Caco-2 (cell line): Measurements from ENCODE around the gene TTLL5. TPM values are rescaled to one million over a fixed set of nuclear protein-coding genes. Genes with fewer than 3 reads are reported as not detected.

Experiments
- BruUV-seq: library from RNA; stranded (reverse); fragments of 400-500 nt; replicated peaks from 2 replicates; lab custom pipeline; 2021; lab: Mats Ljungman, UMichigan
- CTCF ChIA-PET: fragments of 300-600 bp; sonication (Branson Sonifier 250); formaldehyde crosslinking; loops from one replicate; lab custom pipeline; 2022; ENCODE audit warnings: antibody characterized with exemption; lab: Charles Lee
- POLR2A ChIA-PET: fragments of 300-600 bp; sonication (Branson Sonifier 250); formaldehyde crosslinking; loops from one replicate; lab custom pipeline; 2022; ENCODE audit warnings: antibody characterized with exemption; lab: Charles Lee
- DNase-seq, 2 experiments: peaks; one replicate each; pipeline versions ENCODE4 v3.0.0 to v3.0.0-alpha.2; 2020 to 2022
- H3K27me3 ChIP-seq: replicated peaks from 2 replicates; pipeline ENCODE4 v1.6.0; 2011; ENCODE audit warnings: low read length; ENCODE audit not compliant: control insufficient read depth, insufficient read depth
- H3K36me3 ChIP-seq: 2 replicates; pipeline ENCODE4 v1.5.1; 2011; ENCODE audit warnings: low read length; ENCODE audit not compliant: control insufficient read depth, insufficient read depth
- H3K4me1 ChIP-seq: fragments of 250-450 bp; sonication (Bioruptor Pico); 2 replicates; pipeline ENCODE4 v1.5.1; 2020; ENCODE audit warnings: mild to moderate bottlenecking
- H3K4me3 ChIP-seq: 2 replicates; pipeline ENCODE4 v1.5.1; 2011; ENCODE audit warnings: low read depth, mild to moderate bottlenecking, control low read depth, low read length
- H3K9me3 ChIP-seq: fragments of 250-450 bp; sonication (Bioruptor Pico); 2 replicates; pipeline ENCODE4 v1.5.1; 2020; ENCODE audit warnings: mild to moderate bottlenecking, moderate library complexity
- H3K27ac Mint-ChIP-seq: one replicate; pipeline ENCODE4 v1.8.0; 2022; ENCODE audit warnings: mixed read lengths; ENCODE audit not compliant: unreplicated experiment
- H3K27me3 Mint-ChIP-seq: one replicate; pipeline ENCODE4 v1.8.0; 2022; ENCODE audit warnings: mixed read lengths; ENCODE audit not compliant: insufficient read depth, unreplicated experiment
- H3K36me3 Mint-ChIP-seq: one replicate; pipeline ENCODE4 v1.8.0; 2022; ENCODE audit warnings: mild to moderate bottlenecking, mixed read lengths; ENCODE audit not compliant: insufficient read depth, unreplicated experiment
- H3K4me1 Mint-ChIP-seq: one replicate; pipeline ENCODE4 v1.8.0; 2022; ENCODE audit warnings: low read depth, mixed read lengths; ENCODE audit not compliant: unreplicated experiment
- H3K4me3 Mint-ChIP-seq: one replicate; pipeline ENCODE4 v1.8.0; 2022; ENCODE audit warnings: mild to moderate bottlenecking, moderate library complexity, mixed read lengths; ENCODE audit not compliant: unreplicated experiment
- H3K9me3 Mint-ChIP-seq: one replicate; pipeline ENCODE4 v1.8.0; 2022; ENCODE audit warnings: mixed read lengths; ENCODE audit not compliant: unreplicated experiment
- CTCF ChIP-seq, 2 experiments: fragments of 200-600 bp in 1 of 2; IDR thresholded peaks; 1 replicate in 1 of 2; 2 replicates in 1 of 2; pipeline versions ENCODE4 v1.5.1 to v1.8.0; 2011 to 2022; ENCODE audit warnings: antibody characterized with exemption in 1 of 2, control low read depth in 1 of 2, inconsistent platforms in 1 of 2, low read depth in 1 of 2, low read length in 1 of 2, mild to moderate bottlenecking in 1 of 2, moderate library complexity in 1 of 2; ENCODE audit not compliant: insufficient read depth in 1 of 2, severe bottlenecking in 1 of 2, unreplicated experiment in 1 of 2
- intact Hi-C: fragments of 100-400 bp; cut with micrococcal nuclease; formaldehyde crosslinking; loops from one replicate; pipeline ENCODE4 v1.10.0; 2022; ENCODE audit not compliant: unreplicated experiment
- total RNA-seq: library from RNA; stranded (reverse); gene quantifications from 2 replicates; pipeline ENCODE4 v1.2.3, GENCODE V29; 2022

Gene TTLL5
- total RNA-seq, 1 experiment from 2014 or later = 38.2 TPM

- intact Hi-C loops = no loop called here
- Mint-ChIP-seq H3K36me3 (peaks cover 5% of the 10 kb centered on the region), H3K9me3 (no peaks in the 10 kb centered on the region), H3K27me3 (no peaks in the 10 kb centered on the region), H3K27ac (no peak overlapping the region), H3K4me3 (no peak overlapping the region), H3K4me1 (no peaks in the 10 kb centered on the region)
- no peak overlapping the region for H3K4me3 ChIP-seq
- TF ChIP-seq CTCF (IDR thresholded peaks at IDR 0.05; ENCODE audit: insufficient read depth in 1 of 2, low read depth in 1 of 2, low read length in 1 of 2, severe bottlenecking in 1 of 2, unreplicated experiment in 1 of 2) = no peak
- no peaks in the 10 kb centered on the region; the same call in 1 of the 2 replicates for H3K36me3 ChIP-seq
- BruUV-seq = no TSS peak
- DNase-seq = no peak
- no peaks in the 10 kb centered on the region for H3K27me3 ChIP-seq
- ChIA-PET CTCF (interaction anchor here (0.5 to 1.1 kb wide), 2 partner anchors 13 to 78 kb away, joined by 4 to 5 read pairs; no protein-coding TSS in a partner anchor), POLR2A (no interaction called here)
- no peaks in the 10 kb centered on the region for H3K4me1 ChIP-seq
- no peaks in the 10 kb centered on the region for H3K9me3 ChIP-seq
These were observed 334.5 kb downstream of the TTLL5 start for GRCh38 chr14:75995372-75996041.

- no peak for TF ChIP-seq CTCF (IDR thresholded peaks at IDR 0.05; ENCODE audit: insufficient read depth in 1 of 2, low read depth in 1 of 2, low read length in 1 of 2, severe bottlenecking in 1 of 2, unreplicated experiment in 1 of 2)
- no peaks in the 10 kb centered on the region for H3K27me3 ChIP-seq
- no peak for DNase-seq
- Mint-ChIP-seq H3K4me3 (no peak overlapping the region), H3K9me3 (no peaks in the 10 kb centered on the region), H3K4me1 (no peaks in the 10 kb centered on the region), H3K27me3 (no peaks in the 10 kb centered on the region), H3K27ac (no peak overlapping the region), H3K36me3 (peaks cover 4% of the 10 kb centered on the region)
- intact Hi-C loops = no loop called here
- H3K4me3 ChIP-seq = no peak overlapping the region
- POLR2A ChIA-PET = no interaction called here
- H3K4me1 ChIP-seq = no peaks in the 10 kb centered on the region
- no peaks in the 10 kb centered on the region for H3K36me3 ChIP-seq
- BruUV-seq = no TSS peak
- H3K9me3 ChIP-seq = no peaks in the 10 kb centered on the region
- CTCF ChIA-PET = no interaction called here
These were observed 335.4 kb downstream of the TTLL5 start for GRCh38 chr14:75996488-75996887.

- H3K9me3 Mint-ChIP-seq = peaks cover 17% of the 10 kb centered on the region
- peaks cover 9% of the 10 kb centered on the region for H3K9me3 ChIP-seq
- ChIA-PET POLR2A (no interaction called here), CTCF (no interaction called here)
- H3K4me3 Mint-ChIP-seq = no peak overlapping the region
- no peak overlapping the region for H3K27ac Mint-ChIP-seq
- peaks cover 7% of the 10 kb centered on the region for H3K36me3 Mint-ChIP-seq
- H3K4me1 Mint-ChIP-seq = no peaks in the 10 kb centered on the region
- no peaks in the 10 kb centered on the region for H3K27me3 ChIP-seq
- H3K36me3 ChIP-seq = no peaks in the 10 kb centered on the region
- no peak for TF ChIP-seq CTCF (IDR thresholded peaks at IDR 0.05; ENCODE audit: insufficient read depth in 1 of 2, low read depth in 1 of 2, low read length in 1 of 2, severe bottlenecking in 1 of 2, unreplicated experiment in 1 of 2)
- intact Hi-C loops = no loop called here
- H3K4me1 ChIP-seq = no peaks in the 10 kb centered on the region
- no peaks in the 10 kb centered on the region for H3K27me3 Mint-ChIP-seq
- no TSS peak for BruUV-seq
- H3K4me3 ChIP-seq = no peak overlapping the region
- no peak for DNase-seq
These were observed 338.6 kb downstream of the TTLL5 start for GRCh38 chr14:75999511-76000190.
